Fibroblast of mammary gland (primary cell): ENCODE measurements around the gene PKP4.

ENCODE experiments used
- DNase-seq: peaks from one replicate; pipeline ENCODE4 v3.0.0-alpha.2; 2010; ENCODE audit warnings: low read depth
- H3K4me3 ChIP-seq: 2 replicates; pipeline ENCODE4 v1.5.1; 2011; ENCODE audit warnings: low read depth, mild to moderate bottlenecking, low read length, moderate library complexity; ENCODE audit not compliant: control insufficient read depth
- CTCF ChIP-seq: conservative IDR thresholded peaks from 2 replicates; pipeline ENCODE4 v1.5.1; 2011; ENCODE audit warnings: low read depth, low read length, inconsistent platforms; ENCODE audit not compliant: control insufficient read depth, insufficient read depth

The PKP4 gene

GRCh38 chr2:158507679-158508078 is 50.9 kb downstream of the PKP4 start:
- TF ChIP-seq CTCF, result no peak
- no peak for DNase-seq
- no peak overlapping the region for H3K4me3 ChIP-seq

- no peak for TF ChIP-seq CTCF
- peak; percentile 67 for DNase-seq
- no peak overlapping the region for H3K4me3 ChIP-seq
Measured at GRCh38 chr2:158509928-158510797, 53.4 kb downstream of the PKP4 start.

GRCh38 chr2:158510887-158511286 is 54.1 kb downstream of the PKP4 start:
- TF ChIP-seq CTCF, result no peak
- H3K4me3 ChIP-seq, result no peak overlapping the region

GRCh38 chr2:158511706-158512105 is 55.0 kb downstream of the PKP4 start:
- no peak for TF ChIP-seq CTCF
- DNase-seq, result no peak
- H3K4me3 ChIP-seq, result no peak overlapping the region

More at GRCh38 chr2:158510887-158511286, 54.1 kb downstream of the PKP4 start:
- DNase-seq, result no peak

GRCh38 chr2:158512323-158512722 is 55.6 kb downstream of the PKP4 start:
- H3K4me3 ChIP-seq, result no peak overlapping the region
- DNase-seq, result no peak
- TF ChIP-seq CTCF, result no peak

GRCh38 chr2:158513841-158514240 is 57.1 kb downstream of the PKP4 start:
- no peak overlapping the region for H3K4me3 ChIP-seq
- TF ChIP-seq CTCF, result no peak
- no peak for DNase-seq
